ENCODE data around the gene ARID2.

ARID2 gene

DNA sequence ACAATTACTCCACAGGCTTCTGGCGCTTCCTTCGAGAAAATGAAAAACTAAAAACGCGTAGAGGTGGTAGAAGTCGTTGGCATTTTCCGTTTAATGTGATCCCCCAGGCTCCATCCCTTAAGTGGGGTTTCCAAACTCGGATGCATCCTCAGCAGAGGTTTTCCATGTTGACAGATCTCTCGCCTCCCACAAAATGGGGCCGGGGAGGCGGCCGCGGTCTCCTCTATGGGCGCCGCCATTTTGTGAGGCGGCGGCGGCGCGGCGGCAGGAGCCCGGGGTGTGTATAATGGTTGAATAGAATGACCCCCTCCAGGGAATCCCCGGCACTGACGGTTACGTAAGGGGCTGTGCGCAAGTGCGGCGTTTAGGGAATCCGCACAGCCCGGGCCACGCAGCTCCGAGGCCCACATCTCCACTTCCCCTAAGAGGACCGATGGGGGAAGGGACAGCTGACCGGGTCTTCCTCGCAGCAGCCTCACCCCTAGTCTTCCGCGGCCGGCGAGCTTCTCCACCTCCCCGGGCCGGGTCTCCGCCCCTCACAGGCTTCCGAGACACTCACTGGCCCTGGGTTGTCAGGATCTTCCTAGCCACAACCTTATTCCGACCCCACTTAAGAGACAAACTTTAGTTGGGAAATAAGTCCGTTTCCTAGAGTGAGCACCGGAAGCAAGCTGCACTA lies 2.1 kb upstream of the ARID2 start (continued):
- no peak for TF ChIP-seq ZNF223 (tag by site-specific recombination; IDR thresholded peaks at IDR 0.05)
- TF ChIP-seq, protein P1, sequence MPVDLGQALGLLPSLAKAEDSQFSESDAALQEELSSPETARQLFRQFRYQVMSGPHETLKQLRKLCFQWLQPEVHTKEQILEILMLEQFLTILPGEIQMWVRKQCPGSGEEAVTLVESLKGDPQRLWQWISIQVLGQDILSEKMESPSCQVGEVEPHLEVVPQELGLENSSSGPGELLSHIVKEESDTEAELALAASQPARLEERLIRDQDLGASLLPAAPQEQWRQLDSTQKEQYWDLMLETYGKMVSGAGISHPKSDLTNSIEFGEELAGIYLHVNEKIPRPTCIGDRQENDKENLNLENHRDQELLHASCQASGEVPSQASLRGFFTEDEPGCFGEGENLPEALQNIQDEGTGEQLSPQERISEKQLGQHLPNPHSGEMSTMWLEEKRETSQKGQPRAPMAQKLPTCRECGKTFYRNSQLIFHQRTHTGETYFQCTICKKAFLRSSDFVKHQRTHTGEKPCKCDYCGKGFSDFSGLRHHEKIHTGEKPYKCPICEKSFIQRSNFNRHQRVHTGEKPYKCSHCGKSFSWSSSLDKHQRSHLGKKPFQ (tag by site-specific recombination; IDR thresholded peaks at IDR 0.05): peak; percentile 76; the same call in 1 of the 2 replicates
- peak; percentile 77 for TF ChIP-seq KLF16 (tag by site-specific recombination; IDR thresholded peaks at IDR 0.05)
- TF ChIP-seq, protein P2, sequence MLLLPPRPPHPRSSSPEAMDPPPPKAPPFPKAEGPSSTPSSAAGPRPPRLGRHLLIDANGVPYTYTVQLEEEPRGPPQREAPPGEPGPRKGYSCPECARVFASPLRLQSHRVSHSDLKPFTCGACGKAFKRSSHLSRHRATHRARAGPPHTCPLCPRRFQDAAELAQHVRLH (tag by site-specific recombination; IDR thresholded peaks at IDR 0.05): peak; percentile 88
- TF ChIP-seq ZSCAN16 (tag by site-specific recombination; IDR thresholded peaks at IDR 0.05): peak; percentile 37; the same call in 1 of the 2 replicates
- TF ChIP-seq ZFP41 (tag by site-specific recombination; IDR thresholded peaks at IDR 0.05; ENCODE audit: borderline replicate concordance): no peak
- no peak for TF ChIP-seq ZNF701 (tag by site-specific recombination; IDR thresholded peaks at IDR 0.05)
- no peak for TF ChIP-seq SALL2 (tag by site-specific recombination; IDR thresholded peaks at IDR 0.05; ENCODE audit: borderline replicate concordance)
- peak; percentile 96 for TF ChIP-seq YY1 (tag by site-specific recombination; IDR thresholded peaks at IDR 0.05)
- TF ChIP-seq, protein P3, sequence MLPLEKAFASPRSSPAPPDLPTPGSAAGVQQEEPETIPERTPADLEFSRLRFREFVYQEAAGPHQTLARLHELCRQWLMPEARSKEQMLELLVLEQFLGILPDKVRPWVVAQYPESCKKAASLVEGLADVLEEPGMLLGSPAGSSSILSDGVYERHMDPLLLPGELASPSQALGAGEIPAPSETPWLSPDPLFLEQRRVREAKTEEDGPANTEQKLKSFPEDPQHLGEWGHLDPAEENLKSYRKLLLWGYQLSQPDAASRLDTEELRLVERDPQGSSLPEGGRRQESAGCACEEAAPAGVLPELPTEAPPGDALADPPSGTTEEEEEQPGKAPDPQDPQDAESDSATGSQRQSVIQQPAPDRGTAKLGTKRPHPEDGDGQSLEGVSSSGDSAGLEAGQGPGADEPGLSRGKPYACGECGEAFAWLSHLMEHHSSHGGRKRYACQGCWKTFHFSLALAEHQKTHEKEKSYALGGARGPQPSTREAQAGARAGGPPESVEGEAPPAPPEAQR (tag by site-specific recombination; IDR thresholded peaks at IDR 0.05): peak; percentile 77; the same call in 1 of the 2 replicates
- no peak for TF ChIP-seq ZNF404 (tag by site-specific recombination; IDR thresholded peaks at IDR 0.05)
- TF ChIP-seq ZNF37A (tag by site-specific recombination; IDR thresholded peaks at IDR 0.05): no peak
- no peak for TF ChIP-seq ZNF202 (tag by site-specific recombination; IDR thresholded peaks at IDR 0.05; ENCODE audit: borderline replicate concordance)
- no peak for TF ChIP-seq SETDB1 (IDR thresholded peaks at IDR 0.05; ENCODE audit: insufficient read length, low read length)
- TF ChIP-seq ZNF146 (tag by site-specific recombination; IDR thresholded peaks at IDR 0.05): no peak
- no peak for TF ChIP-seq ZNF473 (tag by site-specific recombination; IDR thresholded peaks at IDR 0.05)
- TF ChIP-seq BCL11A (tag by site-specific recombination; IDR thresholded peaks at IDR 0.05; ENCODE audit: low read depth): peak; percentile 92; the same call in 1 of the 2 replicates
- no peak for TF ChIP-seq ZNF596 (tag by site-specific recombination; IDR thresholded peaks at IDR 0.05)
- no peak for TF ChIP-seq ZNF138 (tag by site-specific recombination; IDR thresholded peaks at IDR 0.05; ENCODE audit: borderline replicate concordance)
- TF ChIP-seq, protein P4, sequence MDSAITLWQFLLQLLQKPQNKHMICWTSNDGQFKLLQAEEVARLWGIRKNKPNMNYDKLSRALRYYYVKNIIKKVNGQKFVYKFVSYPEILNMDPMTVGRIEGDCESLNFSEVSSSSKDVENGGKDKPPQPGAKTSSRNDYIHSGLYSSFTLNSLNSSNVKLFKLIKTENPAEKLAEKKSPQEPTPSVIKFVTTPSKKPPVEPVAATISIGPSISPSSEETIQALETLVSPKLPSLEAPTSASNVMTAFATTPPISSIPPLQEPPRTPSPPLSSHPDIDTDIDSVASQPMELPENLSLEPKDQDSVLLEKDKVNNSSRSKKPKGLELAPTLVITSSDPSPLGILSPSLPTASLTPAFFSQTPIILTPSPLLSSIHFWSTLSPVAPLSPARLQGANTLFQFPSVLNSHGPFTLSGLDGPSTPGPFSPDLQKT (IDR thresholded peaks at IDR 0.05; ENCODE audit: borderline replicate concordance, low read depth, low read length): no peak
- TF ChIP-seq, protein P5, sequence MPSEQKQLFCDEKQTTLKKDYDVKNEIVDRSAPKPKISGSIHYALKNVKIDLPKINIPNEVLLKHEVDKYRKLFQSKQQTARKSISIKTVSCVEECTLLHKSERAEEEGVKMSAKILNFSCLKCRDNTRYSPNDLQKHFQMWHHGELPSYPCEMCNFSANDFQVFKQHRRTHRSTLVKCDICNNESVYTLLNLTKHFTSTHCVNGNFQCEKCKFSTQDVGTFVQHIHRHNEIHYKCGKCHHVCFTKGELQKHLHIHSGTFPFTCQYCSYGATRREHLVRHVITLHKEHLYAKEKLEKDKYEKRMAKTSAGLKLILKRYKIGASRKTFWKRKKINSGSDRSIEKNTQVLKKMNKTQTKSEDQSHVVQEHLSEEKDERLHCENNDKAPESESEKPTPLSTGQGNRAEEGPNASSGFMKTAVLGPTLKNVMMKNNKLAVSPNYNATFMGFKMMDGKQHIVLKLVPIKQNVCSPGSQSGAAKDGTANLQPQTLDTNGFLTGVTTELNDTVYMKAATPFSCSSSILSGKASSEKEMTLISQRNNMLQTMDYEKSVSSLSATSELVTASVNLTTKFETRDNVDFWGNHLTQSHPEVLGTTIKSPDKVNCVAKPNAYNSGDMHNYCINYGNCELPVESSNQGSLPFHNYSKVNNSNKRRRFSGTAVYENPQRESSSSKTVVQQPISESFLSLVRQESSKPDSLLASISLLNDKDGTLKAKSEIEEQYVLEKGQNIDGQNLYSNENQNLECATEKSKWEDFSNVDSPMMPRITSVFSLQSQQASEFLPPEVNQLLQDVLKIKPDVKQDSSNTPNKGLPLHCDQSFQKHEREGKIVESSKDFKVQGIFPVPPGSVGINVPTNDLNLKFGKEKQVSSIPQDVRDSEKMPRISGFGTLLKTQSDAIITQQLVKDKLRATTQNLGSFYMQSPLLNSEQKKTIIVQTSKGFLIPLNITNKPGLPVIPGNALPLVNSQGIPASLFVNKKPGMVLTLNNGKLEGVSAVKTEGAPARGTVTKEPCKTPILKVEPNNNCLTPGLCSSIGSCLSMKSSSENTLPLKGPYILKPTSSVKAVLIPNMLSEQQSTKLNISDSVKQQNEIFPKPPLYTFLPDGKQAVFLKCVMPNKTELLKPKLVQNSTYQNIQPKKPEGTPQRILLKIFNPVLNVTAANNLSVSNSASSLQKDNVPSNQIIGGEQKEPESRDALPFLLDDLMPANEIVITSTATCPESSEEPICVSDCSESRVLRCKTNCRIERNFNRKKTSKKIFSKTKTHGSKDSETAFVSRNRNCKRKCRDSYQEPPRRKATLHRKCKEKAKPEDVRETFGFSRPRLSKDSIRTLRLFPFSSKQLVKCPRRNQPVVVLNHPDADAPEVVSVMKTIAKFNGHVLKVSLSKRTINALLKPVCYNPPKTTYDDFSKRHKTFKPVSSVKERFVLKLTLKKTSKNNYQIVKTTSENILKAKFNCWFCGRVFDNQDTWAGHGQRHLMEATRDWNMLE (tag by site-specific recombination; conservative IDR thresholded peaks at IDR 0.05; ENCODE audit: low read depth): peak; percentile 51; the same call in 1 of the 2 replicates
- TF ChIP-seq ZBTB17 (tag by site-specific recombination; IDR thresholded peaks at IDR 0.05): peak; percentile 67
- TF ChIP-seq ZNF311 (tag by site-specific recombination; IDR thresholded peaks at IDR 0.05; ENCODE audit: borderline replicate concordance): no peak
- peak; percentile 79; the same call in 1 of the 2 replicates for TF ChIP-seq BCL11B (tag by site-specific recombination; IDR thresholded peaks at IDR 0.05; ENCODE audit: low read depth)
- no peak for TF ChIP-seq ZNF830 (tag by site-specific recombination; IDR thresholded peaks at IDR 0.05; ENCODE audit: low read depth)
- TF ChIP-seq OSR2 (tag by site-specific recombination; IDR thresholded peaks at IDR 0.05): 0 out of 2 replicates have a peak, but pooled peaks have one; percentile 19
- TF ChIP-seq, protein P6, sequence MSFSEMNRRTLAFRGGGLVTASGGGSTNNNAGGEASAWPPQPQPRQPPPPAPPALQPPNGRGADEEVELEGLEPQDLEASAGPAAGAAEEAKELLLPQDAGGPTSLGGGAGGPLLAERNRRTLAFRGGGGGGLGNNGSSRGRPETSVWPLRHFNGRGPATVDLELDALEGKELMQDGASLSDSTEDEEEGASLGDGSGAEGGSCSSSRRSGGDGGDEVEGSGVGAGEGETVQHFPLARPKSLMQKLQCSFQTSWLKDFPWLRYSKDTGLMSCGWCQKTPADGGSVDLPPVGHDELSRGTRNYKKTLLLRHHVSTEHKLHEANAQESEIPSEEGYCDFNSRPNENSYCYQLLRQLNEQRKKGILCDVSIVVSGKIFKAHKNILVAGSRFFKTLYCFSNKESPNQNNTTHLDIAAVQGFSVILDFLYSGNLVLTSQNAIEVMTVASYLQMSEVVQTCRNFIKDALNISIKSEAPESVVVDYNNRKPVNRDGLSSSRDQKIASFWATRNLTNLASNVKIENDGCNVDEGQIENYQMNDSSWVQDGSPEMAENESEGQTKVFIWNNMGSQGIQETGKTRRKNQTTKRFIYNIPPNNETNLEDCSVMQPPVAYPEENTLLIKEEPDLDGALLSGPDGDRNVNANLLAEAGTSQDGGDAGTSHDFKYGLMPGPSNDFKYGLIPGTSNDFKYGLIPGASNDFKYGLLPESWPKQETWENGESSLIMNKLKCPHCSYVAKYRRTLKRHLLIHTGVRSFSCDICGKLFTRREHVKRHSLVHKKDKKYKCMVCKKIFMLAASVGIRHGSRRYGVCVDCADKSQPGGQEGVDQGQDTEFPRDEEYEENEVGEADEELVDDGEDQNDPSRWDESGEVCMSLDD (tag by site-specific recombination; IDR thresholded peaks at IDR 0.05): peak; percentile 96
- no peak for TF ChIP-seq ZNF791 (tag by site-specific recombination; IDR thresholded peaks at IDR 0.05)

Data from HEK293 (cell line).